GM18508 (cell line): ENCODE measurements around the gene MYH7.
"Not testable (repeated sequence)": the region's sequence is repeated elsewhere in the genome, so short reads cannot be mapped to it uniquely, and the experiment has no call there.

Source experiments
- ATAC-seq: cut with Tn5 transposase; IDR thresholded peaks from one replicate; pipeline ENCODE4 v1.9.1; 2021; ENCODE audit warnings: moderate number of reproducible peaks; ENCODE audit not compliant: insufficient read depth, unreplicated experiment

The MYH7 gene

DNA sequence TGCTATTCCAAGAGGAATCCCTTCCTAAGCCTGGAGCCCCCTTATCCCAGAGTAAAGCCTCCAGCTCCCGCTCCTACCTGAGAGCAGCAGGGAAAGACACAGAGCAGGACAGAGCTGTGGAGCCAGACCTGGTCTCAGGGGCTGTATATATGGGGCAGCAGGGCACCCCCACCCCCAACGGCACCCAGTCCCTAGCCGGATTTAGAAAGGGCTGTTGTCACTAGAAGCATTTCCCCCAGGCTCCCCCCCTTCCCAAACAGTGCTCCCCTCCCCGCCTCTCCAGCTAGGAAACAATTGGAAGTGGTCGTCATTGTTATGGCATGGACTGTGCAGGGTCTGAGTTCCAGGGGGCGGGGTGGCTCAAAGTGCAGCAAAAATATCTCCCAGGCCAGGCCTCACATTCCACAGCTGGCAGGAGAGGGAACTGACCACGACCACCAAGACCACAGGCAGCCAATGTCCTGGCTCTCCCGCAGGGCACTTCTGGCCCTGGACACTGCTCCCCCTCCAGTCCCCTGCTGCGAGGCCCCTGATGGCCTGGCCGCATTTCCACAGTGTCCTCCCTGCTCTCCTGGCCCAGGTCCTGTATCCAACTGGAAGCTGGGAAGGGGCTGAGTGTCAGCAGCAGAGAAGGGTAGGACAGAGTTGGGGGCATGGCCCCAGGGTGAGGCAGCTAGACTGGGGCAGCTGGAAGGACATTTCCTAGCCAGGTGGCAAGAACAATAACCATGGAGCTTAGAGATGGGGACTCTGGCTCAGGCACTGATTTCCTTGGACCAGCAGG lies at the start of gene MYH7:
Gene MYH7, minus strand, starts transcription at position 118 of the 784 bp plus-strand sequence. CDS start 1,928 bp downstream, outside the sequence.
- no peak for ATAC-seq

DNA sequence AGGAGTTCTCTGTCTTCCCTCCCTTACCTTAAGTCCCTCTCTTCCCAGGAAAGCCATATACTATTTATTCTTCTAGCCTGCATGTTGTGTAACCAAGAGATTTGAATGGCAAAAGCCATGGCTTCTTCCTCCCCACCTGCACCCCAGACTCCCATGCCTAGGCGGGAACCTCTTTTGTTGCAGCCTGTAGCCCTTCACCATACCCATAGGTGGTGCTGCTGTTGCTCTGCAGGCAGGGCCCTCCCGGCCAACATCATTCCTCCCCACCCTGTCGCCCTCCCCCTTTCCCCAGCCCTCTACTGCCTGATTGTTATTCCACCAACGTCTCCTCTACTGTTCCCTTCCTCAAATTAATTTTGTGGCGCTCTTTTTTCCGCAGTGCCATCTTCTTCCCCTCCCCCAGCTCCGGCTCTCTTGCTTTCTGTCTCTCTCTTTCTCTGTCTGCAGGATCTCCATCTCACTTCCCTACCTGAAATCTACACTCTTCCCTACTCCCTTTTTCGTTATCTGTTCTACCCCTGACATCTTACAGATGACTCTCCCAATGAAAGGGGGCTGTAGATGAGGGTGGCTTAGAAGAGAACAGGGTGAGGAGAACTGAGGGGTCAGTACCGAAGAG lies 47.9 kb upstream of the MYH7 start:
- no peak for ATAC-seq

GRCh38 chr14:23482823-23483148 lies 47.3 kb upstream of the MYH7 start:
- no peak for ATAC-seq

DNA sequence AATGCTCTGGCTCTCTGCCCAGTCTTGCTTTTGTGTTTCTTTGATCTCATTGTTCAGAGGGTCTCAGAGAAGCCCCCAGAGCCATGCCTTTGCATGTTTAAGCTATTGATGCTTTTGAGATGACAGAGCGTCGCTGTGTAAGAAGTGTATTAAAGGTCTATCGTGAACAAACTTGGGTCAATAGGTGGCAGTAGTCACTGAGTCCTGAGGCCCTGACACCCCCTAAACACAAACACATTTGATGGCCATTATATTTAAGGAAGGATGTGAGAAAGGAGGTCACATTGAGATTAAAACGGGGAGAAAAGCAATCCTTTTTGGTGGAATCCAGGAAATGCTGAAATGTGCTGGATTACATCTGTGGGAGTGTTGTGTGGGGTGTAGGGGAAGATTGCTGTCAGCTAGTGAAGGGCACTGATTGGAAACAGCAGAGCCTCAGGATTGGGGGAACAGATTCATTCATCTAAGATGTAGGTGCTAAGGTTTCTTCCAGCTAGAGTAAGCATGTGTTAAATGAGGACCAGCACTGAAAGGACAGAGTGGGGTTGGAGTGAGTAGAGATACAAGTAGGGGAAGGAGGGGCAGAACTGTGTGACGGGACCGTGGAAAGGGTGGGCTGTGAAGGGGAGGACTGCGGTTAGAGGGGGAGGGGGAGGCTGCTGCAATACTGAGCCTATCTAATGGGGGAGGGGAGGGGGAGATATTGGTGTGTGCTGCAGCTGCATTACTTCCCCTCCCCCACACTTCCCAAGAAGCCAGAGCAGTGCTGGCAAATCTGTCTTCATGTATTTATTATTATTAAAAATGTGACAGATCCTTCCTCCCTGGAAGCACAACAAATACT lies 46.7 kb upstream of the MYH7 start:
- ATAC-seq = no peak

DNA sequence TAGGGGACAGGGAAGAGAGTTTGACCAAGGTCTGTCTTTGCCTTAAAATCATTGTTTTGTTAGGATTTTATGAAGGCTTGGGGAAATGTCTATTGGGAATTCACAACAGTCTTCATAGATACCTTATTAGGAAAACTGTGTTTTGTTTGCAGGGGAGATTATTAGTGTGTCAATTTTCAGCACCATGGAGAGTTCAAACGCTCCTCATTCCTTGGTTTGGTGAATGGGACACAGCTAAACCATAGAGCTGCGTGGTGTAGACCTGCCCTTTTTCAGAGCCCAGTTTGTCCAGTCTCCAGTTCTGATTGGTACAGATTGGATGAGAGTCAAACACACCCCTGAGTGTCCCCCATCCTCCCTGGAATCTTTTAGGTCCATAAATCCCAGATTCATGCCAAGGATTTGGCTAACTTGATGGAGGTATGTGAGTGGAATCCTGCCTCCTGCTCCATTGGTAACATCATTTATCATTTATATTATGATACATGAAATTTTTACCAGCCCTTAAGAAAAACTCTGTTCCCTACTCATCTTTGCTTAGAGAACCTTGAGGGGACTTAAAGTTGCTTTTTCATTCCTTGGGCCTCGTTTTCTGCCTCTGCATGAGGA lies 46.0 kb upstream of the MYH7 start:
- no peak for ATAC-seq

- no peak for ATAC-seq
Measured at GRCh38 chr14:23478109-23478759, 42.8 kb upstream of the MYH7 start.

- no peak for ATAC-seq
Measured at GRCh38 chr14:23470947-23471346, 35.5 kb upstream of the MYH7 start.

- peak; percentile 8 for ATAC-seq
Measured at GRCh38 chr14:23469906-23470403, 34.5 kb upstream of the MYH7 start.

DNA sequence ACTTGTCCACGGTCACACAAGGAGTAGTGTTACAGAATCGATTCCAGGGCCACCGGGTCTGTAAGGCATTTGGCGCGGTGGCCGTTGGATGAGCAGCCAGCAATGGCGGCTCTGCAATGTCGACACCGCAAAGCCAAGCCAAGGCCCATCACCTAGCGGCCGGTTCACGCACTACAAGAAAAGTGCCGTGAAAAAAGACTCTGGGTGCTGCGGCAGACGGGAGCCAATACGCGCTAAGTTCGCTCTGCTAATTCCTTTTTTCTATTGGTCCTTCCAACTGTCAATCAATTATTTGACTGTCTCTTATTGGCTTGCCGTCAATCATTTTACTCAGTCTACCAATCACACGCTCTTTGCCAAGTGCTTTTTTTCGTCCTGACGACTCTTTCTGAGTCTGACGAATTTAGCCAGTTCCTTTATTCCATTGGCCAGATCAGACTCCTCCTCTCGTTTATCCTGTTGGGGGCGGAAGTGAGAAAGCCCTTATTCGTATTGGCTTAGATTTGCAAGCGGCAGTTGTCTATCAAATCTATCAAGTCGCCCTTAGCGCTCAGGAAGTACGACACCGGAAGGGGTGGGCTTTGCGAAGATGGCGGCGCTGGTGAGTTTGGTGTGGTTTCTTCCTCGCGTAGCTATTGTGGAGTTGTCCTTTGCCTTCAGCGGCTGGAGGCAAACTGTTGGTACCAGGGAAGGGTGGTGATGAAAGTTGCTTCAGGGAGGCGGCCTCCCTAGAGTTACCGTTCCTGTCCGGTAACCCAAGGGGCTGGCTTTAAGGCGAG lies 33.9 kb upstream of the MYH7 start, which contains the start of gene NGDN:
Gene NGDN, plus strand, starts transcription at position 577 of the 779 bp plus-strand sequence. Its CDS starts 13 bp downstream, at position 590.
- ATAC-seq = peak; percentile 91

GRCh38 chr14:23468704-23469126 lies 33.3 kb upstream of the MYH7 start:
- ATAC-seq = no peak

GRCh38 chr14:23465261-23465660 lies 29.8 kb upstream of the MYH7 start:
- ATAC-seq = no peak

DNA sequence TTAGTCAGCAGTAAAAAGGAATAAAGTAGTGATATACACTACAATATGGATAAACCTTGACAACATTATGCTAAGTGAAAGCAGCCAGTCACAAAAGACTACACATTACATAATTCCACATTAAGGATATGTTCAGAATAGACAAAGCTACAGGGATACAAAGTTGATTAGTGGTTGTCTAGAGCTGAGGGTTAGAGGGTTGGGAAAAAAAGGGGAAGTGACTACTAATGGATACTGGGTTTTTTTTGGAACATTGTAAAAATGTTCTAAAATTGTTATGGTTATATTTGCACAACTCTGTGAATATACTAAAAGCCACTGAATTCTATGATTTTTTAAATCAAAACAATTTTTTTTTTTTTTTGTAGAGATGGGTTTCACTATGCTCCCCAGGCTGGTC lies 29.2 kb upstream of the MYH7 start:
- no peak for ATAC-seq

- ATAC-seq = no peak
Measured at GRCh38 chr14:23460960-23461359, 25.5 kb upstream of the MYH7 start.

DNA sequence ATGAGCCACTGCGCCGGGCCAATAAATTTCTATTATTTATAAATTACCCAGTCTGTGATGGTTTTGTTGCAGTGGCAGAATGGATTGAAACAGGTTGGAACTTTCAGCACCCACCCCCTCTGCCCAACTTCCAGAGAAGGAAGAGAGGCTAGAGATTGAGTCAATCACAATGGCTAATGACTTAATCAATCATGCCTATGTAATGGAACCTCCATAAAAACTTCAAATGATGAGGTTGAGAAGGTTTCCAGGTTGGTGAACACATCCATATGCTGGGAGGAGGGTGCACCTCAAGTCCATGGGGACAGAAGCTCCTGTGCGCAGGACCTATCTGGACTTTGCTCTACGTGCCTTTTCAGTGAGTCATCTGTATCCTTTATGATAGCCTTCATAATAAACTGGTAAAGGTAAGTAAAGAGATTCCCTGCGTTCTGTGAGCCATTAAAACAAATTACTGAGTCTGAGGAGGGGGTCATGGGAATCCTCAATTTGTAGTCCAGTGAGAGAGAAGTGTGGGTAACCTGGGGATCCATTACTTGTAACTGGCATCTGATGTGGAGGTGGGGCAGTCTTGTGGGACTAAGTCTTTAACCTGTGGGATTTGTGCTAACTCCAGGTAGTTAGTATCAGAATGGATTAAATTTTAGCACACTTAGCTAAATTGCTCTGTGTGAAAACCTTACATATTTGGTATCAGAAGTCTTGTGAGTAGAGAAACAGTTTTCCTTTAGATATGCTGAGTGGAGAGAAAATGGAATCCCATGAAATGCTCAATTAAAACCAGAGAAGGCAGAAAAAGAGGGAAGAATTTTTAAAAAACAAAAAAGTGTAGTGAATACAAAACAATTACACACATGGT lies 22.4 kb upstream of the MYH7 start:
- no peak for ATAC-seq

DNA sequence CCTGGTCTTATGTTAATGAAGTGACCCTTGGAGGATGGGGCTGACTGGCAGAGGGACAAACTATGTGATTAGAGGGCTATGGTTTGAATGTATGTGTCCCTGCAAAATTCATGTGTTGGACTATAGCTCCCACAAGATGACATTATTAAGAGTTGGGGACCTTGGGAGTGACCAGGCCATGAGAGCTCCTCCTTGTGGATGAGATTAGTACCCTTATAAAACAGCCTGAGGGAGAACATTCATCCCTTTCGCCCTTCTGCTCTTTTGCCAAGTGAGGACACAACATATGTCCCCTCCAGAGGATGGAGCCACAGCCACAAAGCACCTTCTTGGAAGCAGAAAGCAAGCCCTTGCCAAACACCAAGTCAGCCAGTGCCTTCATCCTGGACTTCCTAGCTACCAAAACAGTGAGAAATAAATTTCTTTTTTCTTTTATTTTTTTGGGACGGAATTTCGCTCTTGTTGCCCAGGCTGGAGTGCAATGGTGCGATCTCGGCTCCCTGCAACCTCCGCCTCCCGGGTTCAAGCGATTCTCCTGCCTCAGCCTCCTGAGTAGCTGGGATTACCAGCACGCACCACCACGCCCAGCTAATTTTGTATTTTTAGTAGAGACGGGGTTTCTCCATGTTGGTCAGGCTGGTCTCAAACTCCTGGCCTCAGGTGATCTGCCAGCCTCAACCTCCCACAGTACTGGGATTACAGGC lies 21.6 kb upstream of the MYH7 start:
- not testable (repeated sequence) for ATAC-seq

GRCh38 chr14:23454445-23454856 lies 19.0 kb upstream of the MYH7 start:
- ATAC-seq = no peak

DNA sequence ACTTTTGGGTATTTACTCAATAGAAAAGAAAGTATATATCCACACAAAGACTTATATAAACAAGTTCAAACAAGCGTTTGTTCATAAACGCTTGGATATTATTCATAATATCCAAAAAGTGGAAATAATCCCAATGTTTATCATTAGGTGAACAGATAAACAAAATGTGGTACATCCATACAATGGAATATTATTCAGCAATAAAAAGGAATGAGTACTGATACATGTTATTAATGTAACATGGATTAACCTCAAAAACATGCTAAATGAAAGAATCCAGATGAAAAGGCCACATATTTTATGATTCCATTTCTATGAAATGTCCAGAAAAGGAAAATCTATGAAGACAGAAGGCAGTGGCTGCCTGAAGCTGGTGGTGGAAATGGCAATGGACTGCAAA lies 16.8 kb upstream of the MYH7 start:
- no peak for ATAC-seq

- no peak for ATAC-seq
Measured at GRCh38 chr14:23450379-23450778, 14.9 kb upstream of the MYH7 start.
